NCI-H524 treated with DMSO at 0.1 percent for 48 hours (cell line): ENCODE results near the gene RWDD2A.

Experiments used
- DNase-seq: peaks from one replicate; lab custom pipeline; 2025; lab: John Stamatoyannopoulos, UW

The RWDD2A gene

DNA sequence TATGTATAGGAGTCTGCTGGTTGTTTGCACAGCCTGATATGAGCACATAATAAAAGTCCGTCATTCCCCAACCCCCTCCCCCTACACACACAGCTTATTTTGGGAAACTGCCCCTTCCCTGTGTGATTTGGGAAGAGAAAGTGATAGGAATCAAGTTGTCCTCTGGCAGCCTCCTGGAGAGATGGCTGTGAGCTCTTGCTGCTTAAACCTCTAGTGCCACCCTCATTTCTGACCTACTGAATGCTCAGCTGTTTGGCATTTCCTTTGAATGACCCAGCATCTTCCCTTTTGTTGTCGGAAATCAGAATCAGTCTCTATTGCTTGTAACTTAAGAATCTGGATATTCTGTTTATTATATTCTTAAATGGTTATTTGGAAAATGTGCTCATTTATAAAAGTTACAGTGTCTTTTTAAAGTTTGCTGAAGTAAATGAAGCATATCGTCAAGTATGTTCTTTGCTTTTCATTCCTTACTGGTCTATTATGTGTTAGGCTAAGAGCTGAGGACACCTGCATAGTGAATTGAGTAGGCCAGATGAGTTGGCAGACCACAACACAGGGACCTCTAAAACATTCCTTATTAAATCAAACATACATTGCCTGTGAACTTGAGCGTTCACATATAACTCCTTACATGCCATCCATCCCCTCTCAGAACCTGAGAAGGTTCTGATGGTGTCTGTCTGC lies 5.5 kb downstream of the RWDD2A start:
- DNase-seq: no peak

DNA sequence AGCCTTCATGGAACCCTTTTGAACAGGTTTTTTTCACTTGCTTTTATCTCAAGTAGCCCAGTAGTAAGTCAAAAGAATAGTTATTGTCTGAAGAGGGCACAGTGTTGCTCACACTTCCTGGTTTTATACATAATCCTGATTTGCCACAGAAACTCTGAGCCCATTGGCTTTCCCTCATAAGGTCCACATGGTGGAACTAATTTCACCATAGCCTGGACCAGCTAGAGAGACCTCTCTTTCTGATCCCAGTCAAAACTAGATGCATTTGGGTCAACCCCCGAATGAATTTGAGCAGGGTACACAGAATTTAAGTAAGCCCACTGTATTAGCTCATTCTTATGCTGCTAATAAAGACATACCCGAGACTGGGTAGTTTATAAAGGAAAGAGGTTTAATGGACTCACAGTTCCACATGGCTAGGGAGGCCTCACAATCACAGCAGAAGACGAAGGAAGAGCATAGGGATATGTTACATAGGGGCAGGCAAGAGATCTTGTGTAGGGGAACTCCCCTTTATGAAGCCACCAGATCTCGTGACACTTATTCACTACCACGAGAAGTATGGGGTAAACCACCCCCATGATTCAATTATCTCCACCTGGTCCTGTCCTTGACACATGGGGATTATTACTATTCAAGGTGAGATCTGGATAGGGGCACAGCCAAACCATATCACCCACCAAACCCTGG lies 6.2 kb downstream of the RWDD2A start:
- no peak for DNase-seq

DNA sequence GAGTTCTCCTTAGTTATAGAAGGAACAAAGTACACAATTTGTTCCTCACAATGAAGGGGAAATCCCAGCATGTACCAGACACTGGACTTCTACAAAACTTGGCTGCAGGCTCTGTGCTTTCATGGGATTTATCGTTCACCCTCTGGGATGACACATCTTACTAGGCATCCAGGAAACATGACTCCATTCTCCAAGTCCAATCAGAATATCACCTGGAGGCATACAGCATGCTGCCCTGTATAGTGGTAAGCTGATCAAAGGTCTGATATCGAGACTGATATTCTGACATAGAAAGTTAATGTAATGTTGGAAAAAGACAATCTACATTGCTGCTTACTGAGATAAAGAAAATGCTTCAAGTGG lies 6.7 kb downstream of the RWDD2A start:
- DNase-seq: no peak

DNA sequence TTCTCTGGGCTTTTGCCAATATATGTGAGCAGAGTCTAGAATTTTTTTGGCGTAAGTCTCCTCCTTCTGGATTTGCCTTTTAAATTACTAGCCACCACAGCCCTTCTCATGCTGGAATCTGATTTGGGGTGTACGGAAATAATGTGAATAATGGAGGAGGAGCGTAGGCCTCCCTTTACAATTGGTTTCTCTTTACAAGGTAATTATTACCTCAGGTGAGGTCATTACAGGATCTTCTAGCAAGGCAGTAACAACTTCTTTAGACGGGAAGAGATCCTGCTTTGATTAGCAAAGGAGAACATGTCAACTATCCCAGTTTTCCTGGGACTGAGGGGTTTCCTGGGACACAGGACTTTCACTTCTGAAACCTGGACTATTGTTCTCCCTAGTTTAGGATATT lies 8.9 kb downstream of the RWDD2A start:
- DNase-seq: no peak

DNA sequence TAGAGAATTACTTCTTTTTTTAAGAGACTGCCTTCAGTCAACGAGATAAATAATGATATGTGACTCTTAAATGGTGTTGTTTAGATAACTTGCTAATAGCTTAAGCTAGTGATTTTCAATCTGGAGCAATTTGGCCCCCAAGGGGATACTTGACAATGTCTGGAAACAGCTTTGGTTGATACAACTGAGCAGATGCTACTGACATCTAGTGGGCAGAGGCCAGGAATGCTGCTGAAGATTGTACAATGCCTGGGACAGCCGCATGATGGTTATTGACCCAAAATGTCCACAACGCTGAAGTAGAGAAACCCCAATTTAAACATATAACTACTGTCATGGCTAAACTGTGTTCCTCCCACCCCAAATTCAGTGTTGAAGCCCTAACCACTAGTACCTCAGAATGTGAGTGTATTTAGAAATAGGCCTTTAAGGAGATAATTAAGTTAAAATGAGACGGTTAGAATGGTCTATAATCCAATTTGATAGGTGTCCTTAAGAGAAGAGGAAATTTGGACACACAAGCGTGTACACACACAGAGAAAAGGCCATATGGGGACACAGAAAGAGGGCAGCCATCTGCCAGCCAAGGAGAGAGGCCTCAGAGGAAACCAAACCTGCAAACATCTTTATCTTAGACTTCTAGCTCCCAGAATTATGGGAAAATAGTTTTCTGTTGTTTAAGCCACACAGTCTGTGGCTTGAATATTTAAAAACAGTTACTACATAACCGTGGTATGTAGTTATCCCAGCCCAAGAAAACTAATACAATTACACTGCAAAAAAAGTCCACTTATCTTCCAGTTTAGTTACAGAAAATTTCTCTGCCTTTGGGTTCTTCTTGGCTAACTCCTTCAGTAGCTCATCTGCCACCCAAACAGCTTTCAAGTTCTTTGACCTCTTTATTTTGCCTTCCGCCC lies 22.2 kb downstream of the RWDD2A start:
- peak; percentile 87 for DNase-seq

DNA sequence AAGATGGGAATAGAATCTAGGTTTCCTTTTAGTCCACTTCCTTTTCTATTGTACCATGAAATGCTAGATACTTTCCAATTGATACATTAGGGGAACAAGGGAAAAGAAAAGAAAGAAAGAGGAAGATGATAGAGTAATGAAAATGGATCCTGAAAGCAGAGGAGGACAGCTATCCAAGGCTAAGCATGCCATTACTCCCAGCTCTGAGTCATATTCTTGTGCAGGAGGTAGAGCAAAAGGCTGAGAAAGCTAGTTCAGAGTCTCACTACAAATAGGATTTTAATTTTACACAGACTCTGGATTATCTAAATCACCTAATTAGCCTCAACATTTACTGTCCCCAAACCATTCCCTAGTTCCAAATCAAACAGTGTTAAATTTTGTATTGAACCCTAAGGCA lies 23.6 kb downstream of the RWDD2A start:
- no peak for DNase-seq

DNA sequence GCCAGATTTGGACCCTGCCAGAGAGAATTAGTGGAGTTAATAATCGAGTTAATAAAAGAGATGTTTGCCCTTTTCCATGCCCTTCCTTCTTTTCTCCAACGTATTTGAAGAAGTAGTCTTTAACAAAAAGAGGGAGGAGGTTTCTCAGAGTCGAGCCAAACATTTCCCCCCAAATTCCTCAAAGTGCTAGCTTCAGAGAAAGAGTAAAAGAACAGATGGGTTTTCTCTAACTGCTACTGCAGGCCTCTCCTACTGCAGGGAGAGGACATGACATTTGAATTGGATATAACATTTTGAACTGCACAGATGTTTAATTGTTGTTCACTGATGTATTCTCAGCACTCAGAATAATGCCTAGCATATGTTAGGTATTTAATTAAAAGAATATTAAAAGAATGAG lies 25.5 kb downstream of the RWDD2A start:
- peak; percentile 78 for DNase-seq

DNA sequence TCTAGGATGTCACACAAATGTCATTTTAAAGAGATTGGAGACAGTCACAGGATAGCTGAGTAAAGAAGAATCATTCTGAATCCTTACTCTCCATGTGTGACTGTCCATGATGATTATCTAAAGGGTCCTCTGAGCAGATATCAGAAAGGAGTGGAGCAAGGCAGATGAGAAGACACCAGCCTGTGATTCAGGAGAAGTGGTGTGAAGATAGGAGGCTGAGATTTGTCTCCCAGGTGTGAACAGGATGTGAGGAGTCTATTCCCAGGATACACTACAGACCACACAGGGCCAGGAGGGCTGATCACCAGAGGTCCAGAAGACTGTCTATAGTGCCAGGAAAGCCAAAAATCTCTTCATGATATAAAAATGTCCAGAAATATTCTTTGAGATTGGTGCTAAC lies 27.0 kb downstream of the RWDD2A start:
- no peak for DNase-seq

DNA sequence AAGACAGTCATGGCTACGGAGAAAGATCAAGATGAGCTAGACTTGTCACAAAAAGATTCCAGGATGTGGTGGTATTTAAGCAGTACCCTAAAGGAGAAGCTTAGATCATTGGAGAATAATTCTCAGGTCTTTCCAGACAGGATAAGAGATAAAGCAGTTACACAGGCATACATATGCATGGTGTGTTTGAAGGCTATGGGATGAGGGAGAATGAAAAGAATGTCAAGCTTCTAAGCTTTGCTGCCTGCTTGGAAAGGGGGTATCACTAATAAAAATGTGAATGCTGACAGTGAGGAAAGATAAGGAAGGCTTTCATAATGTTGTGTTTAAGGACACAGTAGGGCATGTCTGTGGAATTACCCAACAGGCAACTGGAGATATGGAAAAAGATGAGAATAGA lies 28.1 kb downstream of the RWDD2A start:
- no peak for DNase-seq

DNA sequence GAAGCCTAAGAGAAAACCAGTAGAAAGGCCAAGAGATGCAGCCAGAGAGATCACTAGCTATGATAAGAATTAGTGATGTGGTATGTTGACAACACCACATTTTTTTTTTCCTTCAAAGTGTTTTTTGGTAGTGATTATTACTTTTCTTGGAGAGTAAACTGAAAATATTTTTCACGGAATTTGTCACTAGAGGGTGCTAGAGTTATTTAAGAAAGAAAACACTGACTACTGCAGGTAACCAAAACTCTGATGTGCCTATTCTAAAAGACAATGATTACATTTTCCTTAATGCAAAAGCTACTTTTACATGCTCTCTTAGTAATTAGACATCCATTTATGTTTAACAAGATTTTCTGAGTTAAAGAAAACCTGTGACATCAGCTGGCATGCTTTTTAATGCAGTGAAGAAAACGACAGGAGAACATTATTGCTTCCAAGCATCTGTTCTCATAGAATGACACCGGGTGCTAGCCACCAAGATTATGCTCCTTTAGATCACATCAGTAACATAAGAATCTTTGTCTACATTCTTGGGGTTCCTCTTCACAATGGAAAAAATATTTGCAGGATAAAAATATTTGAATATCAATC lies 28.8 kb downstream of the RWDD2A start:
- peak; percentile 9 for DNase-seq

DNA sequence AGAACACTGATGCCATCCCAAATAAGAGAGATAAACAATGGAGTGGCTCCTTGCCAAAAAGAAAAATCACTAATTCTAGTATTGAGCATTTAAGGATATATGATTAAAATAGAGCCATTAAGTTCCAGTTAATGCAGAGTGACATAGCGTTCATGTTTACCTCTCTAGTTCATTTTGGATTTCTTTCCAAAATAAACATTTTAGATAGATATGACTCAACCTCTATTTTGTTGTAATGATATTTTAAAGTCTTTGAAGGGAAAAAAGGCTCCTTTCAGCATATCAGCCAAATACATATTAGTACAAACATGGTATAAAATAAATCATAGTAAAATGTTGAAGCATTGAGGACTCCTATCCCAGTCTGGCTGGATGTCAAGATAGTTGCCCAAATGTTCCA lies 33.4 kb downstream of the RWDD2A start:
- DNase-seq: no peak

DNA sequence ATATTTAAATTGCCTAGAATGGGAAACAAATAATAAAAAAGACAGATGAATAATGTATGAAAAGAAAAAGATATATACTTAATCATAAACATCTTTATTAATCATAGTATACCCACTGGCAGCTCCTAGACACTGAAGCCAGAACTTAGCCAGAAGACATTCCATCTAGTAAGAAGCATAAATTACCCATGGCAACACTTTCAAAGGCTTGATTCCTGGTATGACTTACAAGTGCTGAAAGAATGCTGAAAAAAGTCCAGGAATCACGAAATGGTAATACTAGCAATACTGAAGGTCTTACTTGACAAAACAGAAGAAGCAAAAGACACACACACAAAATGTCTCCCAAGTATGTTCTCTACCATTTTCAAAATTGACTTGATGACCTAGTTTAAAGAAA lies 38.0 kb downstream of the RWDD2A start:
- no peak for DNase-seq

DNA sequence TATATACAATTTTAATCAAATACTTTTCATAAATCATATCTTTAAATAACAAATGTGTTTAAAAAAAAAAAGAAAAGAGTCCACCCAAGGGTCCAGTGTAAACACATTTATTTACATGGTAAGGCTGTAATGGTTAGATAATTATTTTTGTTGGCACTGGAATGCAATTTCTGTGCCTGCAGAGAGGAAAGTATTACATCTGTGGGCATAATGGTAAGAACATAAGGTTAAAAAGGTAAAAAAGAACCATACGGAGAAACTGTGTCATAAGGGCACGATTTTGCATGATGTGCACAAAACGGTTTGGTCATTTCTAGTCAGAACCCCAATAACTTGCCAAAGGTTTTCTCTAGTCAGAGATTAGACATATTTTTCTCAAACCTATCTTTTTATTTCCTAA lies 54.3 kb downstream of the RWDD2A start:
- DNase-seq: no peak
